Right lobe of liver (tissue), 4 donors: ENCODE results near the gene PTGFRN.
"Not testable (repeated sequence)": the region's sequence is repeated elsewhere in the genome, so short reads cannot be mapped to it uniquely, and the experiment has no call there.

Experiments
- CTCF ChIP-seq, 4 donors: fragments of 200-600 bp in 3 of 4; fragments of 450-650 bp in 1 of 4; IDR thresholded peaks; one replicate each; pipeline versions ENCODE4 v1.5.1 to v1.8.0; 2016 to 2022; ENCODE audit warnings: antibody characterized with exemption in 4 of 4, mild to moderate bottlenecking in 2 of 4
- POLR2A ChIP-seq: fragments of 450-650 bp; IDR thresholded peaks from one replicate; pipeline ENCODE4 v1.6.1; 2017; ENCODE audit warnings: antibody characterized with exemption, mild to moderate bottlenecking
- donor health status: DM: no; HTN: no; CAD: no.
- donor health status: DM: no; HTN: no; CAD: no.
- donor health status: DM: no; HTN: yes; CAD: no.

GRCh38 chr1:116860167-116860566, 49.5 kb upstream of the PTGFRN start:
- not testable (repeated sequence) for TF ChIP-seq POLR2A; CTCF (IDR thresholded peaks at IDR 0.05)
